Transverse colon (tissue), 4 donors: Measurements from ENCODE around the gene PPM1B.

Source experiments
- CTCF ChIP-seq, 5 experiments: fragments of 200-600 bp in 3 of 5; fragments of 450-650 bp in 2 of 5; sonication (generic) in 3 of 5; IDR thresholded peaks; 1 replicate in 2 of 5; 2 replicates in 3 of 5; pipeline ENCODE4 v1.5.1; 2016 to 2017; ENCODE audit warnings: antibody characterized with exemption in 5 of 5, inconsistent platforms in 3 of 5, mild to moderate bottlenecking in 2 of 5, moderate library complexity in 1 of 5
- POLR2A ChIP-seq: fragments of 450-650 bp; IDR thresholded peaks from one replicate; pipeline ENCODE4 v1.6.1; 2016; ENCODE audit warnings: antibody characterized with exemption, mild to moderate bottlenecking, moderate library complexity
- POLR2AphosphoS5 ChIP-seq, 3 donors: sonication (generic); formaldehyde crosslinking; IDR thresholded peaks; one replicate each; pipeline ENCODE4 v1.6.1; 2016; ENCODE audit warnings: antibody characterized with exemption in 3 of 3

- TF ChIP-seq CTCF (IDR thresholded peaks at IDR 0.05) (no peak), POLR2A (no peak), POLR2AphosphoS5 (IDR thresholded peaks at IDR 0.05) (no peak)
These were observed 18.1 kb downstream of the PPM1B start for GRCh38 chr2:44186810-44187209.
